Daoy (cell line): ENCODE results near the gene ZNF22. TPM values are rescaled to one million over a fixed set of nuclear protein-coding genes. Genes with fewer than 3 reads are reported as not detected.

ENCODE experiments used
- DNase-seq: peaks from one replicate; pipeline ENCODE4 v3.0.0-alpha.2; 2015; ENCODE audit warnings: low read depth
- total RNA-seq: library from RNA; depleted of rRNA; stranded (reverse); fragments of >200 nt; shearing (Covaris generic); gene quantifications from 2 replicates; pipeline ENCODE4 v1.2.3, GENCODE V29; 2014; rRNA removed

Gene ZNF22
- 26.3 and 31.5 TPM in 2 replicates for total RNA-seq

- peak; percentile 73 for DNase-seq
Measured at GRCh38 chr10:45000752-45001380, at the start of gene ZNF22. Gene ZNF22 (plus strand): TSS chr10:45000923. CDS start chr10:45003369, 2,446 bp downstream.

GRCh38 chr10:44951576-44952226, 49.0 kb upstream of the ZNF22 start:
- DNase-seq = no peak

- DNase-seq = no peak
Measured at GRCh38 chr10:44952779-44953231, 47.9 kb upstream of the ZNF22 start.

- DNase-seq = no peak
Measured at GRCh38 chr10:44954042-44954441, 46.7 kb upstream of the ZNF22 start.

- no peak for DNase-seq
Measured at GRCh38 chr10:44954962-44955361, 45.8 kb upstream of the ZNF22 start.

GRCh38 chr10:44955413-44956070, 45.2 kb upstream of the ZNF22 start:
- DNase-seq = no peak

- no peak for DNase-seq
Measured at GRCh38 chr10:44956226-44956625, 44.5 kb upstream of the ZNF22 start.

GRCh38 chr10:44956717-44957706, 43.7 kb upstream of the ZNF22 start:
- no peak for DNase-seq

GRCh38 chr10:44958196-44958897, 42.4 kb upstream of the ZNF22 start:
- peak; percentile 66 for DNase-seq

- DNase-seq = no peak
Measured at GRCh38 chr10:44958898-44959246, 41.9 kb upstream of the ZNF22 start.

- DNase-seq = peak; percentile 90
Measured at GRCh38 chr10:44959247-44960087, 41.3 kb upstream of the ZNF22 start, which contains the start of gene RASSF4. Gene RASSF4 (plus strand): TSS chr10:44959802. CDS start chr10:44970203, 10,401 bp downstream.

- no peak for DNase-seq
Measured at GRCh38 chr10:44960088-44960460, 40.6 kb upstream of the ZNF22 start.

- DNase-seq = no peak
Measured at GRCh38 chr10:44960482-44961229, 40.1 kb upstream of the ZNF22 start.

GRCh38 chr10:44961230-44961571, 39.5 kb upstream of the ZNF22 start:
- DNase-seq = no peak

GRCh38 chr10:44961931-44962750, 38.6 kb upstream of the ZNF22 start:
- no peak for DNase-seq

GRCh38 chr10:44962870-44963738, 37.6 kb upstream of the ZNF22 start:
- no peak for DNase-seq

GRCh38 chr10:44963772-44964633, 36.7 kb upstream of the ZNF22 start:
- no peak for DNase-seq
